HPDE6-E6E7 (cell line): ENCODE data around the gene LRRC61.
"Not testable (repeated sequence)": the region's sequence is repeated elsewhere in the genome, so short reads cannot be mapped to it uniquely, and the experiment has no call there.

Source experiments
- DNase-seq: peaks from one replicate; pipeline ENCODE4 v3.0.0; 2011; ENCODE audit warnings: missing footprints; ENCODE audit errors: extremely low spot score

LRRC61 gene

DNA sequence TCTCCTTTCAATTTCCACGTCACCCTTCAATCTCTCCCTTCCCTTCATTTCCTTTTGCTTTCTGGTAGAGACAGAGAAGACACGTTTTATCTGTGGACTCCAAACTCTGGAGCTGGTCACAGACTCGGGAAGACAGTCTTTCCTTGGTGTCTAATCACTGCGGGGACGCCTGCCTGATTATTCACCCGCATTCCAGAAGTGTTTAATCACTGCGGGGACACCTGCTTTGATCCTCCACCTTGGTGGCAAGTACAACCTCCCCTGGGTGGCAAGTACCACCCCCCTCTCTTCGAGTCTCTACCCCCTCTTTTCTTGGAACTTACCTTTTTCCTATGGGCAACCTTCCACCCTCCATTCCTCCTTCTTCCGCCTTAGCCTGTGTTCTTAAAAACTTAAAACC is 15.3 kb upstream of the LRRC61 start:
- DNase-seq: no peak

DNA sequence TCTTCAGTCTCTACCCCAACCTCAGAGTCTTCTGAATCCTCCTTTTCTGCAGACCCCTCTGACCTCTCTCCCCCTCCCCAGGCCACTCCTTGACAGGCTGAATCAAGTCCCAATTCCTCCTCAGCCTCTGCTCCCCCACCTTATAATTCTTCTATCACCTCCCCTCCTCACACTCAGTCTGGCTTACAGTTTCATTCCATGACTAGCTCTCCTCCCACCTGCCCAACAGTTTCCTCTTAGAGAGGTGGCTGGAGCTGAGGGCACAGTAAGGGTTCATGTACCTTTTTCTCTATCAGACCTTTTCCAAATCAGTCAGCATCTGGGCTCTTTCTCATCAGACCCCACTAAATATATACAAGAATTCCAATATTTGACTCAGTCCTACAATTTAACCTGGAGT is 14.6 kb upstream of the LRRC61 start:
- DNase-seq: no peak

DNA sequence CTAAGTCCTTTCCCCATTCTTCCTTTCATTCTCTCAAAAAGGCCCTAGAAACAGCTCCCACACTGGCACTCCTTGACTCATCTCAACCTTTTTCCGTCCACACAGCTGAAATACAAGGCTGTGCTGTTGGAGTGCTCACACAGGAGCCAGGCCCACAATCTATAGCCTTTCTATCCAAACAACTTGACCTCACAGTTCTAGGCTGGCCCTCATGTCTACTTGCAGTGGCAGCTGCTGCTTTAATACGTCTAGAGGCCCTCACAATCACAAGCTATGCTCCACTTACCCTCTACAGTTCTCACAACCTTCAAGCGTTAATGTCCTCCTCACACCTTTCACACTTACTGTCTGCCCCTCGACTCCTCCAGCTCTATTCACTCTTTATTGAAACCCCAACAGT is 12.0 kb upstream of the LRRC61 start:
- no peak for DNase-seq

DNA sequence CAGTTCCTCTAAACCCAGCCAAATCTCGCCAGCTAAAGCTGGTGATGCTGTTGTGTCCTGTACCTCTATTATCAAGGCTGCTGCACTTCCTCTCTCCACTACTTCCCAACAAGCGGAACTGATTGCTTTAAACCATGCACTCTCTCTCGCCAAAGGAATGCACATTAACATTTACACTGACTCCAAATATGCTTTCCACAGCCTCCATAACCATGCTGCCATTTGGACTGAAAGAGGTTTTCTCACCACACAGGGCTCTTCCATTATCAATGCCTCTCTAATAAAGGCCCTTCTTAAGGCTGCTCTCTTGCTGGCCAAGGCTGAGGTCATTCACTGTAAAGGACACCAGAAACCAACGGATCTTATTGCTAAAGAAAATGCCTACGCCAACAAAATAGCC is 11.4 kb upstream of the LRRC61 start:
- DNase-seq: no peak

DNA sequence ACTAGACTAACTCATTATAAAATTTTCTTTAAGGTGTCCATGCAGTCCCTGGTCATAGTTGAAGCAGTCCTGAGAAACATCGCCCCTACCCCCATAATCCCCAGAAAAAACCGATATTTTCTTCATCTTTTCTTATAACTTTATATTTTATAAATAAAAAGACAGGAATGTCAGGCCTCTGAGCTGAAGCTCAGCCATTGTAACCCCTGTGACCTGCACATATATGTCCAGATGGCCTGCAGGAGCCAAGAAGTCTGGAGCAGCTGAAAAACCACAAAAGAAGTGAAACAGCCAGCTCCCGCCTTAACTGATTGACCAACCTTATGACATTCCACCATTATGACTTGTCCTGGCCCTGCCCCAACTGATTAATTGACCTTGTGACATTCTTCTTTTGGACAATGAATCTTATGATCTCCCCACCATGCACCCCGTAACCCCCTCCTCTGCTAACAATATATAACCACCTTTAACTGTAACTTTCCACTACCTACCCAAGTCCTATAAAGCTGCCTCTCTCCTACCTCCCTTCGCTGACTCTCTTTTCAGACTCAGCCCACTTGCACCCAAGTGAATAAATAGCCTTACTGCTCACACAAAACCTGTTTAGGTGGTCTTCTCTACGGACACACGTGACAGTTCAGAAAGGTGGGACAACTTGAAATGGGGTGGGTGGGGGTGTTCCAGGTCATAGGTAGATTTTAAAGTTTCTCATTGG is 10.3 kb upstream of the LRRC61 start:
- DNase-seq: not testable (repeated sequence)

DNA sequence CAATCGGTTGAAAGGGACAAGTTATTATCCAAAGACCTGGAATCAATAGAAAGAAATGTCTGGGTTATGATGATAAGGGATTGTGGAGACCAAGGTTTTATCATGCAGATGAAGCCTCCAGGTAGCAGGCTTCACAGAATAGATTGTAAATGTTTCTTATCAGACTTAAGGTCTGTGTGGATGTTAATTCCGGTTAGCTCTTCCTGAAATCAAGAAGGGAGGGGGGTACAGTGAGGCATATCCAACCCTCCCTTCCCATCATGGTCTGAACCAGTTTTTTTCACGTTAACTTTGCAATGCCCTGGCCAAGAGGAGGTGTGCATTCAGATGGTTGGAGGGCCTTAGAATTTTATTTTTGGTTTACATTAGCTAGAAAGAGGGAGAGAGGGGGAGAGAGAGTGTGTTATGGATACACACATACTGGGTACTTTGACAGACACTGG is 9.8 kb upstream of the LRRC61 start:
- no peak for DNase-seq

DNA sequence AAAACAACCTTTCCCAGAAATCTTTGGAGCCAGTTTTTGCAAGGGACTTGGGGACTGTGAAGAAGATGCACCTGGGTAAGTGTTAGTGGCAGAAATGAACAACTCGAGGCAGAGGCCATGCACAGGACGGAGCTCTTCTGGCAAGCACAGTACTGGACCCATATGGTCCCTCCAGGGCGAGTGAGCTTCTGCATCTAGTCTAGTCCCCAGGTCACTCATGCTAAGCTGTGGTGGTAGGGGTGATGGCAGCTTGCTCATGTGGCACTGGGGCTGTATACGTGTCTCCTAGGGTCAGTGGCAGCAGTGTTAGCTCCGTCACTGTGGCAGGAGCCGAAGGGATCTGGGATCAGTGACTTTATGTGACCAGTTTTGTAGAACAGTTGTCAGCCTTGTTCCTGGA is 9.3 kb upstream of the LRRC61 start:
- no peak for DNase-seq

DNA sequence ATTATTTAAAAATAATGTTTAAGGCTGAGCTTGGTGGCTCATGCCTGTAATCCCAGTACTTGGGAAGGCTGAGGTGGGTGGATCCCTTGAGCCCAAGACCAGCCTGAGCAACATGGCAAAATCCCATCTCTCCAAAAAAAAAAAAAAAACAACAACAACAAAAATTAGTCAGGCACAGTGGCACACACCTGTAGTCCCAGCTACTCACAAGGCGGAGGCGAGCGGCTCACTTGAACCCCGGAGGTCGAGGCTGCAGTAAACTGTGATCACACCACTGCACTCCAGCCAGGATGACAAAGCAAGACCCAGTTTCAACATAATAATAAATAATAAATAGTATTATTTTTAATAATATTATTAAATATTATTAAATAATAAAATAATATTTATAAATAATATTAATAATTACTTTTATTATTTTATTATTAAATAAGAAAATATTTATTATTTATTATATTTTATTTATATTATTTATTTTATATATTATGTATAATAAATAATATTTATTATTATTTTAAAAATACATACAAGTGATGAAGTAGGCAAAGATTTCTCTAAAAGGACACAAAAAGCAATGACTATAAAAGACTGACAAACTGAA is 8.4 kb upstream of the LRRC61 start:
- no peak for DNase-seq

DNA sequence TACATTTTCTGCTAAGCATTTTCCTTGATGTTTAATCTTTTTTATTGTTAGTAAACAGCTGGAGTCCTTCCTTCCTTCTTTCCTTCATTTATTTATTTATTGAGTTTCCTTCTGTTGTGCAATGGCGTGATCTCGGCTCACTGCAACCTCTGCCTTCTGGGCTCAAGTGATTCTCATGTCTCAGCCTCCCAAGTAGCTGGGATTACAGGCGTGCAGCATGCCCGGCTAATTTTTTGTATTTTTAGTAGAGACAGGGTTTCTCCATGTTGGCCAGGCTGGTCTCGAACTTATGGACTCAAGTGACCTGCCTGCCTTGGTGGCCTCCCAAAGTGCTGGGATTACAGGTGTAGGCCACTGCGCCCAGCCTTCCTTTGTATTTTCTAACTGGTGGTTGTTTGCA is 6.2 kb upstream of the LRRC61 start:
- not testable (repeated sequence) for DNase-seq

DNA sequence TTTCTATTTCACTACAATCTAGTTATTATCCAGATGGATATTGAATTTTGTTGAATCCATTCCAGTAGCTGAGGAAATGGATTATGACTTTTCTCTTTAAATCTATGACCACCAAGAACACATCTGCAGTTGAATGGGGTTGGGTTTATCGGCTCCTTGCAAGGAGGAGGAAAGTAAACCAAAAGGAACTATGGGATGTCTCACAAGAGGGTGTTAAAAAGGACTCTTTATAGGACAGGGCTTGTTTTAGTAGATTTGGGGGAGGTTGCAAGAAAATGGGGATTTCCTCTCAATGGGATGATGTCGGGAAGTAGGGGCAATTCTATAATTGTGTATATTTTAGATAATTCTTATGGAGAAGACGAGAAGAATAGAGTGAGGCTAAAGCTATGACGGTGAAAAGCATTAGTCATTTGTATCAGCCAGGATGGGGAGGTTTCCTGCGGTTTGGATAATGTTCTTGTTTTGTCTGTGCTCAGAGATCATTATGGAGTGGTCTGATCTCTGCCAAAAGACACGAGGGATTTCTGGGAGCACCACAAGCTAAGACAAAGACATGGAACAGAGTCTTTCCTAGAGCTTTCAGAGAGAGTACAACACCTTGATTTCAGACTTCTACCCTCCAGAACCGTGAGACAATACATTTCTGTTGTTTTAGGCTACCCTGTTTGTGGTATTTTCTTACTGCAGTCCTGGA is 5.3 kb upstream of the LRRC61 start:
- no peak for DNase-seq

DNA sequence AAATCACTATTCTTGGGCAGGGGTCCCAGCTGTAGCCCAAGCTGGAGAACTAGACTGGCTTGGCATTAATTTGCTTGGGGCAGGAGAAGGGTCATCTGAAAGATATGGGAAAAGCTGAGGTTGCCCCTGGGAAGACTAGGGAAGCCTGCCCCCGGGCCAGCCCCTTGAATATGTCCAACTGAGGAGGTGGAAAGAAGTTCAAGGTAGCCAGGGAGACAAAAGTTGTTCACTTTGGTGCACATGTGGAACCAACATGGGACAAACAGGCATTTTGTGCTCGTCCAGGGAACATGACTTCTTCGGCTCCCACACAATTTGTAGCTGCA is 1.4 kb upstream of the LRRC61 start:
- DNase-seq: no peak

DNA sequence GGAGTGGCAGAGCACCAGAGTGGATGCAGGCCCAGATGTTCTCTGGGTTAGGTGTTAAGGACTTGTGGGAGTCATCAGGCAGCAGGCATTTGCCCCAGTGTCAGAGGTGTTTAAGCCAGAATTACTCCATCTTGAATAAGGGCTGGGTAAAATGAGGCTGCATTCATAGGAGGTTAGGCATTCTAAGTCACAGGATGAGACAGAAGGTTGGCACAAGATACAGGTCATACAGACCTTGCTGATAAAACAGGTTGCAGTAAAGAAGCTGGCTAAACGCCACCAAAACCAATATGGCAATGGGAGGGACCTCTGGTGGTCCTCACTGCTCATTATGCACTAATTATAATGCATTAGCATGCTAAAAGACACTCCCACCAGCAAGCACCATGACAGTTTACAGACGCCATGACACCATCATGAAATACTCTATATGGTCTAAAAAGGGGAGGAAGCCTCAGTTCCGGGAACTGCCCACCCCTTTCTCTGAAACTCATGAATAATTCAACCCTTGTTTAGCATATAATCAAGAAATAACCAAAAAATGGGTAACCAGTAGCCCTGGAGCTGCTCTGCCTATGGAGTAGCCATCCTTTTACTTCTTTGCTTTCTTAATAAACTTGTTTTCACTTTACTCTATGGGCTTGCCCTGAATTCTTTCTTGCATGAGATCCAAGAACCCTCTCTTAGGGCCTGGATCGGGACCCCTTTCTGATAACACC is 882 bp upstream of the LRRC61 start:
- no peak for DNase-seq

DNA sequence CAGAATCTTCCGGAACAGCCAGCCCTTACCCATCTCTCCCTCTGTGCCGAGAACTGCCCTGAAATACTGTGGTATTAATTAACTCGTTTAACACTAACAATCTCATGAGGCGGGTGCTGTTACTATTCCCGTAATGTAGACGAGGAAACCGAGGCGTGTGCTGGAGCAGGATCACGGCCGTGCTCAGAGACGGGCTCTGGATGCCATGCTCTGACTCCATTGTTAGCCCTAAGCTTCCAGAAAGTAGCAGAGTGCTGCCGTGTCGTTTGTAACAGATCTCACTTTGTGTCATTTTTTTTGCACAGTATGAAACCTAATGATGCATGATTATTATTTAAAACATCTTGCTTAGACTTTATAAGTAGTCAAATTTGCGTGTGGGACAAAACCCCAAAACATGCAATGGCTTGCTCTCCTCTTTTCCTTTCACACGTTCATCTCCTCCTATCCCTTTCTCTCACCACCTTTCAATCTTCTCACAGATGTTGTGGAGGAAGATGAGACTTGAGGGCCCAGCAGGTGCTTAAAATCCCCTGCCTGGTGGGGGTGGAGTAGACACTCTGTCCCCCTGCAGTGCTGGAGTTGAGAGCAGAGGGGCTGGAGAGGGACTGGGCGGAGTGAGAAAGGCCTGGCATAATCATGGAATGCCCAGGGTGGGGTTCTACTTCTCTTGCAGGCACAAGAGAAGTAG is 672 bp downstream of the LRRC61 start:
- no peak for DNase-seq

DNA sequence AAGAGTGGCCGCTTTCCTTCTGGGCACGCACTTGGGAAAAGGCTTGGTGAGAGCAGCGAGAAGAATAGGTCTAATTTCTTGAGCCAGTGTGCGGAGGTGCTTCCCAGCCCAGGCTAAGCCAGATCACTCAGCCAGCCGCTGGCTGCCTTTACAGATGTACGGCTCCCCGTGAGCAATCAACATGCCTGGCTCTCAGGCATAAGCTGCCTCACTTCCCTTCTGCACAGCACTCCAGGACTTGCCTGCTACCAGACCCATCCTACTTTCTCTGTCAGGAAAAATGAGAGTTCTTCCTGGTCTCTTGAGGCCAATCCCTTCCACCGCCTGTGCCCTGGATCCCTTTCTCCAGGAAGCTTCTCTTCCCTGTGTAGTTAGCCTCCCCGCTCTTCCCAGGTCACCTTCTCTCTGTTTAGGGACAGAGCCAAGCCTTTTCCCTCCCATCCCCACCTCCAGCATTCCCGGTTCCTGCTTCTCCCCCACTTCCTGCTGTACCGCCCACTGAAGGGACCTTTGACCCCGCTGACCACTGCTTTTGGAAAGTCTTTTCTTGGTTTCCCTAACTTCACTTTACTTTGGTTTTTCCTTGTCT is 1.3 kb downstream of the LRRC61 start:
- no peak for DNase-seq

DNA sequence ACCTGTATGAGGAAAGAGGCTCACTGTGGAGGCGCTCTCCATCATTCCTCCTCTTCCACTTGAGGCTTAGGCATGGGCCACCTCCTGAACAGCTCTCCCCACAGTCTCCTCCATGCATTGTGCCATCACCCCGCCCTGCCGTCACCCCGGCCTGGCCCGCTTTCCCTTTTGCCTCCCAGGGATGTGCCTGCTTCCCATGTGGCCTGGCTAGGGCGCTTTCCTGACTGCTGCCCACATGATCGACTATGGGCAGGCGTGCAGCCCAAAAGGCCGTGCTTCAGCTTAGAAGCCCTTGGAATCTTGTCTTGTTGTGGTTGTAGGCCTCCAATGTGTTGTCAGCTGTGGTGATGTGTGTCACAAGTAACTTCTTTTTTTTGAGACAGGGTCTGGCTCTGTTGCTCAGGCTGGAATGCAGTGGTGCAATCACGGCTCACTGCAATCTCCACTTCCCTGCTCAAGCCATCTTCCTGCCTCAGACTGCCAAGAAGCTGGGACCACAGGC is 2.0 kb downstream of the LRRC61 start:
- DNase-seq: no peak

DNA sequence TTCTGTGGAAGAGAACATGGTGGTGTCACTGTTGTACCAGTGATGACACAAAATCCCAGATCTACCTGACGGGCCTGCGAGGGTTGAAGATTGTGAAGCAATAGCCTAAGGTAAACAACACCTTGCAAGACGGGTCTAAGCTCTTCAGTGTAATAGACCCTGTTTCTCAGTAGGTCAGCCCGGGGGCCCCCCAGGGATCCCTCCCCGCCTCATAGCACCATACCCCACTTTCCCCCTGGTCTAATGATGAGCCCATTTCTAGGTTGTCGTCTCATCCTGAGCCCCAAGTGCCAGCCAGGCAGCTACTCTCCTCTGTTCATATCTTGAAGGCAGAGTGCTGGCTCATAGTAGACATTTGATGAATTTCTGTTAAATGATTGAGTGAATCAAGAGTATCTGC is 2.7 kb downstream of the LRRC61 start:
- DNase-seq: no peak

DNA sequence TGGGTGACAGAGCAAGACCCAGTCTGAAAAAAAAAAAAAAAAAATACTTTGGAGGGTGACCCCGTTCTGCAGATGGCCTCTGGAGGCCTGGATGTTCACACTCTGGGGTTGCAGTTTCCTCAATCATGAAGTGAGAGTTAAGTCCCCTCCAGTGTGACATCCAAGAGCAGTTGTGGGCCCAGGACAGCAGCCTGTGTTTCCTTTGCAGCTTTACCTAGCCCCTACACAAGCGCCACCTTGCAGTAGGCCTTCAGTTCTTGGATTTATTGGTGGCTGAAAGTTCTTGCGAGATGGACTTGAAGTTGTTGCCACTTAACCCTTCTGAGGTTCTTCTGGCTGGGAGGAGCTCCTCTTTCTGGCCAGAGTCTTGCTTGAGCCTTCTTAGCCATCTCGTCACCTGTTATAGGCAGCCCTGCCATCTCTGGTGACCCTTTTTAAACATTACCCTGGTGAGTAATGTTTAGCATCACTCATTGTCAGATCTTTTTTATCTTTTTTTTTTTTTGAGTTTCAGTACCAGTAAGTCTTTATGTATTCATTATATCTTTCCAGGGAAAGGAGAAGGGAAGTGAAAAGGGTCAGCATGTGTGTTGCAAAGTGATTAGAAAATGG is 3.6 kb downstream of the LRRC61 start:
- DNase-seq: no peak

DNA sequence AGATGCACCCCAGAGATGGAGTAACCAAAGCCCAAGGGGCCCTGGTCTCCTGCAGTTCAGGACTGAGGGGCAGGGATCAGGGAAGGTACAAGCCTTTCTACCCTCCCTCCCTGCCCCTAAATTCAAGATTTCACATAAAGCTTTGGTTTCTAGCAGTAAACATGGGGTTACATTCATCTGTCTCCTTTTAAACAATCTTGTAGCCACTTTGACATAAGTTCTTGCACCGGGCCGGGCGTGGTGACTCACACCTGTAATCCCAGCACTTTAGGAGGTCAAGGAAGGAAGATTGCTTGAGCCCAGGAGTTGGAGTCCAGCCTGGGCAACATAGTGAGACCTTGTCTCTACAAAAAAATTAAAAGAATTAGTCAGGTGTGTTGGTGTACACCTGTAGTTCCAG is 4.2 kb downstream of the LRRC61 start:
- no peak for DNase-seq

DNA sequence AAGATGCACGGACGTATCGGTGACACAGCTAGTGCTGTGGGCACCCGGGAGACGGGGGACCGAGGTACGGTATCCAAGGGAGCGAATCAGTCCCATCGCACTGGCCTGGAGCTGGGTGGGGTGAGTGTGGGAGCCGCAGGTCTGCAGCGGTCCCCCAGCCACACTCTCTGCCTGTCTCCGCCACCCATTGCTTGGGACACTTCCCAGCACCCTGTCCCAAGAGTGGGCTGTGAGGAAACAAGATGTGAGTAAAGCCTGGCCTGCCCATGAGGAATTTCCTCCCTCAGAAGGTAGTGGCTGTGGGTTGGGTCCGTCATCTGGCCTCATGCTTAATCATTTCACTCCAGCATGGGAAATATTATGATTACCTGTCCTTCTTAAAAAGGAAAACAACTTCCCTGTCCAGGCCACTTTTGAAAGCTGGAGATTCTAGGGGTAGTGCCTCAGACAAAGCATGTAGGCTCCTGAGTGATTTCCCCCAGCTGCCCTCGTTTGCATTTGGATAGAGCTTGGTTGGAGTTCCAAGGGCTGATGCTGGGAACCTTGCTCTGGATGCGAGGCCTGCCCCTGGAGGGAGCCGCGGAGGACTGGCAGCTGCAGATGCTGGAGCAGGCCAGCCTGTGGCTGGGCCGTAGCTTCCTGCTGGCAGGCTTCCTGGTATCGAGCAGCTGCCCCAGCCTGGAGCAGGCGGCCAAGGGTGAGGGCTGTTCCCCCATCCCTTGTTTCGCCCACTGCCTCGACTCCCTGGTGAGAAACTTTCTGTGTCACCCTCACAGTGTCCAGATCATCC is 6.4 kb downstream of the LRRC61 start:
- DNase-seq: no peak

DNA sequence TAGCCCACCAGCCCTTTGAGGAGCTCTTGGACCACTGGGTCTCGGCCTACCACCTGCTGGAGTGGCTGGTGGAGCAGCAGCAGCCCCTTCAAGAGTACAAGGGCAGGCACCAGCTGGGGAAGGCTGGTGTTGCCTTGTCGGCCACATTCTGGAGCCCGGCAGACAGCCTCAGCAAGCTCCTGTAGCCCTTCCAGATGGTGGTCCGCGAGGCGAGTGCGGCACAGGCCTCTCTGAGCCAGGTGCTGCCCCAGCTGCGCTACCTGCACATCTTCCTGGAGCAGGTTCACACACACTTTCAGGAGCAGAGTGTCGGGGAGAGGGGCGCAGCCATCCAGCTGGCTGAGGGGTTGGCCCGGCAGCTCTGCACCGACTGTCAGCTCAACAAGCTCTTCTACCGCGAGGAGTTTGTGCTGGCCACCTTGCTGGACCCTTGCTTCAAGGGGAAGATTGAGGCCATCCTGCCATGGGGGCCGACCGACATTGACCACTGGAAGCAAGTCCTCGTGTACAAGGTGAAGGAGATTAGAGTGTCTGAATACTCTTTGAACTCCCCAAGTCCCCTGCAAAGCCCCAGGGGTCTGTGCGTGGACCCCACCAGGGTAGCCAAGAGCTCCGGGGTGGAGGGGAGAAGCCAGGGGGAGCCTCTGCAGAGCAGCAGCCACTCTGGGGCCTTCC is 7.2 kb downstream of the LRRC61 start:
- DNase-seq: no peak
